HepG2 (cell line): ENCODE results near the gene TOP2A. TPM values are rescaled to one million over a fixed set of nuclear protein-coding genes. Genes with fewer than 3 reads are reported as not detected.
A peak's percentile ranks its signal among the peaks of the same experiment; 100 is the strongest.

ENCODE experiments used
- ATF2 ChIP-seq: sonication (generic); formaldehyde crosslinking; IDR thresholded peaks from 2 replicates; pipeline ENCODE4 v1.4.0; 2020; ENCODE audit warnings: missing genetic modification reagents
- CHD4 ChIP-seq: fragments of 200-600 bp; sonication (generic); IDR thresholded peaks from 2 replicates; pipeline ENCODE4 v1.7.0; 2017; ENCODE audit warnings: mild to moderate bottlenecking, low read length, borderline replicate concordance
- HOXA5 ChIP-seq: sonication (generic); formaldehyde crosslinking; IDR thresholded peaks from 2 replicates; pipeline ENCODE4 v1.4.0; 2020; ENCODE audit warnings: missing genetic modification reagents
- JUND ChIP-seq: sonication (generic); formaldehyde crosslinking; IDR thresholded peaks from 2 replicates; pipeline ENCODE4 v1.8.0; 2022; ENCODE audit warnings: mild to moderate bottlenecking, missing genetic modification reagents
- MAFF ChIP-seq: IDR thresholded peaks from 2 replicates; pipeline ENCODE4 v1.6.1; 2011; ENCODE audit warnings: low read depth, low read length, improper control_type of control experiment
- PHF20 ChIP-seq: sonication (generic); formaldehyde crosslinking; IDR thresholded peaks from 2 replicates; pipeline ENCODE4 v1.5.0; 2020; ENCODE audit warnings: mild to moderate bottlenecking, missing genetic modification reagents
- REL ChIP-seq: sonication (generic); formaldehyde crosslinking; conservative IDR thresholded peaks from 2 replicates; pipeline ENCODE4 v1.8.0; 2022; ENCODE audit warnings: mild to moderate bottlenecking, missing genetic modification reagents, moderate library complexity
- RNF219 ChIP-seq: sonication (generic); formaldehyde crosslinking; IDR thresholded peaks from 2 replicates; pipeline ENCODE4 v1.5.0; 2020; ENCODE audit warnings: mild to moderate bottlenecking, missing genetic modification reagents
- SP5 ChIP-seq: IDR thresholded peaks from 2 replicates; pipeline ENCODE4 v1.6.1; 2016; ENCODE audit warnings: low read depth, borderline replicate concordance
- TCF12 ChIP-seq, 2 experiments: fragments of 450-650 bp in 1 of 2; sonication (generic) in 1 of 2; formaldehyde crosslinking in 1 of 2; IDR thresholded peaks; 2 replicates each; pipeline versions ENCODE4 v1.6.1 to v1.8.0; 2017 to 2022; ENCODE audit warnings: antibody characterized with exemption in 1 of 2, mild to moderate bottlenecking in 1 of 2, missing genetic modification reagents in 1 of 2, moderate library complexity in 1 of 2
- WIZ ChIP-seq: sonication (generic); formaldehyde crosslinking; IDR thresholded peaks from 2 replicates; pipeline ENCODE4 v1.5.1; 2020; ENCODE audit warnings: mild to moderate bottlenecking, missing genetic modification reagents
- ZFY ChIP-seq: sonication (generic); formaldehyde crosslinking; IDR thresholded peaks from 2 replicates; pipeline ENCODE4 v1.4.0; 2020; ENCODE audit warnings: missing genetic modification reagents
- ZKSCAN1 ChIP-seq: fragments of 150-350 bp; IDR thresholded peaks from 2 replicates; pipeline ENCODE4 v1.6.1; 2014; ENCODE audit warnings: low read length
- ZNF138 ChIP-seq: sonication (generic); formaldehyde crosslinking; IDR thresholded peaks from 2 replicates; pipeline ENCODE4 v1.5.0; 2020; ENCODE audit warnings: mild to moderate bottlenecking, low read depth, missing genetic modification reagents
- ZNF225 ChIP-seq: sonication (generic); formaldehyde crosslinking; IDR thresholded peaks from 2 replicates; pipeline ENCODE4 v1.4.0; 2020; ENCODE audit warnings: mild to moderate bottlenecking, missing genetic modification reagents
- ZNF451 ChIP-seq: sonication (generic); formaldehyde crosslinking; IDR thresholded peaks from 2 replicates; pipeline ENCODE4 v1.5.0; 2020; ENCODE audit warnings: mild to moderate bottlenecking, missing genetic modification reagents
- ZNF629 ChIP-seq: sonication (generic); formaldehyde crosslinking; conservative IDR thresholded peaks from 2 replicates; pipeline ENCODE4 v1.5.0; 2020; ENCODE audit warnings: missing genetic modification reagents
- ZNF652 ChIP-seq: IDR thresholded peaks from 2 replicates; pipeline ENCODE4 v1.6.1; 2016; ENCODE audit warnings: low read depth, borderline replicate concordance
- ZNF678 ChIP-seq: sonication (generic); formaldehyde crosslinking; IDR thresholded peaks from 2 replicates; pipeline ENCODE4 v1.4.0; 2020; ENCODE audit warnings: mild to moderate bottlenecking, missing genetic modification reagents
- polyA plus RNA-seq, 8 experiments: library from polyadenylated mRNA; depleted of rRNA in 3 of 8; stranded (reverse) in 7 of 8; unstranded in 1 of 8; fragments of >200 nt; fragmentation: Illumina TruSeq in 4 of 8; extraction: Trizol in 4 of 8; gene quantifications; 2 replicates each; pipeline versions ENCODE4 v1.2.1 to v1.2.3, GENCODE V29; 2011 to 2016; ENCODE audit warnings: low read depth in 4 of 8, missing spikeins in 1 of 8, mixed read lengths in 1 of 8; ENCODE audit not compliant: insufficient read depth in 1 of 8
- total RNA-seq, 5 experiments: library from RNA; depleted of rRNA; stranded (reverse); fragments of >200 nt; fragmentation: Illumina TruSeq; extraction: Trizol; gene quantifications; 2 replicates each; pipeline ENCODE4 v1.2.3, GENCODE V29; 2016; ENCODE audit warnings: low read depth in 1 of 5
- TF ChIP-seq, protein P1 (sequence below): sonication (generic); formaldehyde crosslinking; IDR thresholded peaks from 2 replicates; pipeline ENCODE4 v1.4.0; 2020; ENCODE audit warnings: missing genetic modification reagents
- TF ChIP-seq, protein P2 (sequence below): sonication (generic); formaldehyde crosslinking; IDR thresholded peaks from 2 replicates; pipeline ENCODE4; 2020; ENCODE audit warnings: missing genetic modification reagents, mild to moderate bottlenecking, borderline replicate concordance

TOP2A gene
- total and polyA plus RNA-seq, 2 of the 13 experiments (the other 11 are each of a cell fraction or from before 2014, with no cell fraction given), result 108 to 327 TPM

DNA sequence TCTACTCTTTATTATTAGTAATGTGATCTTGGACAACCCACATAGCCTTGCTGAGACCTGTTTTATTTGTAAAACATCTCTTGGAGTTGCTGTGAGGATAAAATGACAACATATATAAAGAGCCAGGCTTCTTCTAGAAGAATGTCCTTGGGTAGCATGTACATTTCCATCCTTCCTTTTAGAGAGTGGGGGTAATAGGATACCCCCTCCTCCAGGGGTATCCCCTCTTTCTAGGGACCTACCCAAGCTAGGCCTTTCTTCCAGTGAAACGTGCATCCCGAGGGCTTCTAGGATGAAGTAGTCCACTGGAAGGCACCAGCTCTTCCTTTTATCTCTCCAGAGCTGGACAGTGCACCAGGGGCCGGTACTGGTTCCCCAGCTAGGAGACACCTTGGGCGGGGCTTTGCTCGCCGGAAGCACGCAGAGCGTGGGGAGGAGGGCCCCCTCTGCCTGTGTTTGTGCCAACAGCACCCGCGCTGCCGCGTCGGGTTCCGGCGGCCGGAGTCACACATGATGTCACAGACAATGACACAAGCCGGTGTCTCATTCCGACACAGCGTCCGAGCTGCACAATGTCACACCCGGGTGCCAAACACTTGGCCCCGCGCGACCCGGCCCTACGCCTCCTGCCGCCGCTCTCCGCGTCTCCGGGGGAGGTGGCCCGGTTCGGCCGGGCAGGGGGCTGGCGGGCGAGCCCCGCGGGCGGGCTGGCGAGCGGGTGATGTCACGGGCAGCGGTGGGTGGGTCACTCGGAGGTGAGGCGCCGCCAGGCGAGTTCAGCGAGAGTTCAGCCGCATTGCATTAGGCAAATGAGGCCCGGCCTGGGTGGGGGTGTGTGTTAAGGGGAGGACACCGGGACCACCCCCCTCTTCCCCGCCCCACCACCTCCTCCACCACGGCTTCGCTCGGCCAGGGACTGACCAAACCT, 76.6 kb downstream of the TOP2A start (continued):
- TF ChIP-seq, protein P1, sequence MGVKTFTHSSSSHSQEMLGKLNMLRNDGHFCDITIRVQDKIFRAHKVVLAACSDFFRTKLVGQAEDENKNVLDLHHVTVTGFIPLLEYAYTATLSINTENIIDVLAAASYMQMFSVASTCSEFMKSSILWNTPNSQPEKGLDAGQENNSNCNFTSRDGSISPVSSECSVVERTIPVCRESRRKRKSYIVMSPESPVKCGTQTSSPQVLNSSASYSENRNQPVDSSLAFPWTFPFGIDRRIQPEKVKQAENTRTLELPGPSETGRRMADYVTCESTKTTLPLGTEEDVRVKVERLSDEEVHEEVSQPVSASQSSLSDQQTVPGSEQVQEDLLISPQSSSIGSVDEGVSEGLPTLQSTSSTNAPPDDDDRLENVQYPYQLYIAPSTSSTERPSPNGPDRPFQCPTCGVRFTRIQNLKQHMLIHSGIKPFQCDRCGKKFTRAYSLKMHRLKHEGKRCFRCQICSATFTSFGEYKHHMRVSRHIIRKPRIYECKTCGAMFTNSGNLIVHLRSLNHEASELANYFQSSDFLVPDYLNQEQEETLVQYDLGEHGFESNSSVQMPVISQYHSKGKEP, result no peak
- TF ChIP-seq CHD4, result no peak
- TF ChIP-seq ZNF652 (CRISPR knock-in tag), result peak; percentile 70; the same call in 1 of the 2 replicates
- peak; percentile 78 for TF ChIP-seq SP5
- no peak for TF ChIP-seq ZNF678 (CRISPR knock-in tag)
- no peak for TF ChIP-seq ZKSCAN1
- TF ChIP-seq REL (CRISPR knock-in tag), result no peak
- TF ChIP-seq ZNF451 (CRISPR knock-in tag), result peak; percentile 92; the same call in 1 of the 2 replicates
- TF ChIP-seq JUND (CRISPR knock-in tag), result 0 out of 2 replicates have a peak, but pooled peaks have one; percentile 47
- TF ChIP-seq ZFY (CRISPR knock-in tag), result peak; percentile 71
- peak; percentile 87 for TF ChIP-seq ZNF225 (CRISPR knock-in tag)
- TF ChIP-seq, protein P2, sequence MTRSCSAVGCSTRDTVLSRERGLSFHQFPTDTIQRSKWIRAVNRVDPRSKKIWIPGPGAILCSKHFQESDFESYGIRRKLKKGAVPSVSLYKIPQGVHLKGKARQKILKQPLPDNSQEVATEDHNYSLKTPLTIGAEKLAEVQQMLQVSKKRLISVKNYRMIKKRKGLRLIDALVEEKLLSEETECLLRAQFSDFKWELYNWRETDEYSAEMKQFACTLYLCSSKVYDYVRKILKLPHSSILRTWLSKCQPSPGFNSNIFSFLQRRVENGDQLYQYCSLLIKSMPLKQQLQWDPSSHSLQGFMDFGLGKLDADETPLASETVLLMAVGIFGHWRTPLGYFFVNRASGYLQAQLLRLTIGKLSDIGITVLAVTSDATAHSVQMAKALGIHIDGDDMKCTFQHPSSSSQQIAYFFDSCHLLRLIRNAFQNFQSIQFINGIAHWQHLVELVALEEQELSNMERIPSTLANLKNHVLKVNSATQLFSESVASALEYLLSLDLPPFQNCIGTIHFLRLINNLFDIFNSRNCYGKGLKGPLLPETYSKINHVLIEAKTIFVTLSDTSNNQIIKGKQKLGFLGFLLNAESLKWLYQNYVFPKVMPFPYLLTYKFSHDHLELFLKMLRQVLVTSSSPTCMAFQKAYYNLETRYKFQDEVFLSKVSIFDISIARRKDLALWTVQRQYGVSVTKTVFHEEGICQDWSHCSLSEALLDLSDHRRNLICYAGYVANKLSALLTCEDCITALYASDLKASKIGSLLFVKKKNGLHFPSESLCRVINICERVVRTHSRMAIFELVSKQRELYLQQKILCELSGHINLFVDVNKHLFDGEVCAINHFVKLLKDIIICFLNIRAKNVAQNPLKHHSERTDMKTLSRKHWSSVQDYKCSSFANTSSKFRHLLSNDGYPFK (CRISPR knock-in tag), result peak; percentile 74; the same call in 1 of the 2 replicates
- no peak for TF ChIP-seq MAFF
- TF ChIP-seq ATF2 (CRISPR knock-in tag), result peak; percentile 33; the same call in 1 of the 2 replicates
- no peak; the same call in 1 of the 2 replicates for TF ChIP-seq WIZ (CRISPR knock-in tag)
- no peak for TF ChIP-seq ZNF629 (CRISPR knock-in tag)
- peak; percentile 61 for TF ChIP-seq PHF20 (CRISPR knock-in tag)
- TF ChIP-seq ZNF138 (CRISPR knock-in tag), result no peak
- TF ChIP-seq HOXA5 (CRISPR knock-in tag), result peak; percentile 91; the same call in 1 of the 2 replicates
- TF ChIP-seq RNF219 (CRISPR knock-in tag), result no peak
- no peak for TF ChIP-seq TCF12 (IDR thresholded peaks at IDR 0.05)
- 0 out of 2 replicates have a peak, but pooled peaks have one; percentile 31 for TF ChIP-seq TCF12 (CRISPR knock-in tag; IDR thresholded peaks at IDR 0.05)
